ENCODE results near the gene USP9Y.

- no peak for TF ChIP-seq CTCF (IDR thresholded peaks at IDR 0.05)
- TF ChIP-seq POLR2A (IDR thresholded peaks at IDR 0.05): no peak
These were observed 197.6 kb downstream of the USP9Y start for GRCh38 chrY:12898604-12899003.

Data from esophagus squamous epithelium (tissue), 4 donors.